Psoas muscle (tissue), 8 donors: Measurements from ENCODE around the gene PPOX. TPM values are rescaled to one million over a fixed set of nuclear protein-coding genes. Genes with fewer than 3 reads are reported as not detected.
A peak's percentile ranks its signal among the peaks of the same experiment; 100 is the strongest.

Experiments used
- ATAC-seq, 4 donors: fragments of 200-7000 bp; cut with Tn5 transposase; one replicate each; pipeline ENCODE4 v1.9.1; 2020; ENCODE audit warnings: moderate library complexity in 3 of 4, mild to moderate bottlenecking in 2 of 4
- DNase-seq, 2 donors: peaks; one replicate each; pipeline ENCODE4 v3.0.0-alpha.2; 2020
- H3K27ac ChIP-seq: fragments of 200-600 bp; one replicate; pipeline ENCODE4 v1.8.0; 2022
- H3K27me3 ChIP-seq, 3 donors: fragments of 200-600 bp in 1 of 3; one replicate each; pipeline versions ENCODE4 v1.6.1 to v1.8.0; 2013 to 2022; ENCODE audit warnings: low read length in 2 of 3, mild to moderate bottlenecking in 2 of 3, moderate library complexity in 1 of 3; ENCODE audit not compliant: insufficient read depth in 3 of 3
- H3K36me3 ChIP-seq, 2 donors: fragments of 200-600 bp in 1 of 2; one replicate each; pipeline versions ENCODE4 v1.6.1 to v1.8.0; 2013 to 2022; ENCODE audit warnings: low read depth in 1 of 2, mild to moderate bottlenecking in 1 of 2, moderate library complexity in 1 of 2; ENCODE audit not compliant: insufficient read depth in 1 of 2
- H3K4me1 ChIP-seq: fragments of 200-600 bp; one replicate; pipeline ENCODE4 v1.8.0; 2022
- H3K4me3 ChIP-seq: fragments of 200-600 bp; one replicate; pipeline ENCODE4 v1.8.0; 2022; ENCODE audit warnings: mild to moderate bottlenecking
- H3K9me3 ChIP-seq: fragments of 200-600 bp; one replicate; pipeline ENCODE4 v1.8.0; 2022
- CTCF ChIP-seq: fragments of 200-600 bp; IDR thresholded peaks from one replicate; pipeline ENCODE4 v1.8.0; 2022; ENCODE audit warnings: antibody characterized with exemption
- WGBS, 3 donors: extraction: QIAGEN DNeasy Blood & Tissue Kit; methylation state at CpG; one replicate each; pipeline versions ENCODE4 v1.1.6 to v1.1.7; 2013; 5-methylcytosine and 5-hydroxymethylcytosine counted together
- intact Hi-C, 2 donors: fragments of 100-400 bp; cut with DNase I; formaldehyde crosslinking; loops; one replicate each; pipeline versions ENCODE4 v1.11.0 to v1.14.2; 2022
- polyA plus RNA-seq, 3 donors: library from polyadenylated mRNA; stranded (reverse); fragments of 200-250 nt; gene quantifications; one replicate each; pipeline ENCODE4 v1.2.3, GENCODE V29; 2013
- total RNA-seq, 4 donors: library from RNA; stranded (reverse); fragmentation: NEBNext Ultra II Directional in 2 of 4; extraction: Animal tissue kit (Norgen Biotek cat#: 25700) in 2 of 4; gene quantifications; one replicate each; pipeline versions ENCODE4 v1.2.1 to v1.2.4, GENCODE V29; 2021 to 2023
- donor health status: healthy with polysubstance abuse.
- donor health status: DM: no; HTN: no; CAD: no; lungs with moderate emphysema.
- donor health status: Bipolar disorder and iron deficiency.
- donor health status: healthy.
- donor health status: DM: yes; HTN: yes; CAD: no.
- donor health status: DM: no; HTN: no; CAD: no.
- donor health status: DM: no; HTN: no; CAD: no.
- donor health status: DM: yes; HTN: yes; CAD: no.

The PPOX gene
- total and polyA plus RNA-seq, 7 donors: 4.8 to 13.1 (median 7.4) TPM

GRCh38 chr1:161157867-161158266 is 8.4 kb upstream of the PPOX start:
- WGBS, 3 donors: 87 to 96% (median 90%) methylated on average over 1 of the region's 1 CpG
- intact Hi-C loops: no loop called here
- no peak overlapping the region for H3K27ac ChIP-seq

GRCh38 chr1:161158316-161159010 is 7.8 kb upstream of the PPOX start:
- H3K4me1 ChIP-seq: peaks cover 16% of the 10 kb centered on the region
- intact Hi-C loops: no loop called here
- H3K4me3 ChIP-seq: peak overlapping the region; percentile 87
- TF ChIP-seq CTCF: no peak
- no peaks in the 10 kb centered on the region for H3K27me3 ChIP-seq
- no peaks in the 10 kb centered on the region for H3K9me3 ChIP-seq
- 66 to 79% (median 70%) methylated on average over 9 of the region's 9 CpGs for WGBS, 3 donors
- no peak for DNase-seq
- no peak for ATAC-seq
- peaks cover 0 to 44% of the 10 kb centered on the region in 2 donors for H3K36me3 ChIP-seq
- peak overlapping the region; percentile 79 for H3K27ac ChIP-seq

More at GRCh38 chr1:161157867-161158266, 8.4 kb upstream of the PPOX start:
- no peak for TF ChIP-seq CTCF
- Histone ChIP-seq H3K36me3 (peaks cover 0 to 38% of the 10 kb centered on the region in 2 donors), H3K4me1 (peaks cover 16% of the 10 kb centered on the region), H3K27me3 (no peaks in the 10 kb centered on the region), H3K4me3 (no peak overlapping the region), H3K9me3 (no peaks in the 10 kb centered on the region)
- no peak for DNase-seq
- ATAC-seq: no peak

GRCh38 chr1:161159087-161159912 is 6.9 kb upstream of the PPOX start, which contains the start of gene USP21:
USP21 (plus strand) TSS chr1:161159500; CDS start chr1:161160641, 1,141 bp downstream.
- ATAC-seq (peak; percentile 94 to 99 (median 96)), DNase-seq (peak; percentile 94 to 97)
- peak within 1 kb of the TSS; percentile 87 for H3K4me3 ChIP-seq
- H3K36me3 ChIP-seq: peaks cover 0 to 53% of the 10 kb centered on the region in 2 donors
- intact Hi-C loops: no loop called here
- WGBS, 3 donors: 1% methylated on average over 41 to 60 of the region's 60 CpGs
- peak within 1 kb of the TSS; percentile 79 for H3K27ac ChIP-seq
- H3K9me3 ChIP-seq: no peaks in the 10 kb centered on the region
- H3K27me3 ChIP-seq: no peaks in the 10 kb centered on the region
- peak; percentile 34 for TF ChIP-seq CTCF
- H3K4me1 ChIP-seq: peaks cover 16% of the 10 kb centered on the region

- intact Hi-C loops: no loop called here
- H3K27ac ChIP-seq: peak overlapping the region; percentile 79
- H3K4me3 ChIP-seq: peak overlapping the region; percentile 87
- H3K36me3 ChIP-seq: peaks cover 0 to 58% of the 10 kb centered on the region in 2 donors
- no peak for TF ChIP-seq CTCF
- no peak for DNase-seq
- 5 to 7% (median 6%) methylated on average over 11 of the region's 11 CpGs for WGBS, 3 donors
- ATAC-seq: no peak
- no peaks in the 10 kb centered on the region for H3K27me3 ChIP-seq
- H3K9me3 ChIP-seq: no peaks in the 10 kb centered on the region
- peaks cover 15% of the 10 kb centered on the region for H3K4me1 ChIP-seq
These were observed 6.3 kb upstream of the PPOX start for GRCh38 chr1:161159913-161160243.
